Thyroid gland (tissue), 4 donors: ENCODE data around the gene POLR3B. TPM values are rescaled to one million over a fixed set of nuclear protein-coding genes. Genes with fewer than 3 reads are reported as not detected.

Source experiments
- DNase-seq, 2 donors: peaks; one replicate each; pipeline ENCODE4 v3.0.0-alpha.2; 2019
- H3K27ac ChIP-seq, 3 donors: fragments of 200-600 bp; sonication (generic); 1 replicate in 2 of 3; 2 replicates in 1 of 3; pipeline ENCODE4 v1.5.1; 2016 to 2019; ENCODE audit warnings: mild to moderate bottlenecking in 1 of 3, moderate library complexity in 1 of 3
- H3K27me3 ChIP-seq: fragments of 200-600 bp; sonication (generic); one replicate; pipeline ENCODE4 v1.5.1; 2019
- H3K36me3 ChIP-seq, 2 donors: fragments of 200-600 bp; sonication (generic); one replicate each; pipeline ENCODE4 v1.5.1; 2016 to 2019
- H3K4me1 ChIP-seq, 2 donors: fragments of 200-600 bp; sonication (generic); one replicate each; pipeline ENCODE4 v1.5.1; 2017 to 2019
- H3K4me3 ChIP-seq, 3 donors: fragments of 200-600 bp; sonication (generic); replicated peaks in 1 of 3; 1 replicate in 2 of 3; 2 replicates in 1 of 3; pipeline ENCODE4 v1.5.1; 2016; ENCODE audit warnings: mild to moderate bottlenecking in 1 of 3
- H3K9me3 ChIP-seq: fragments of 200-600 bp; sonication (generic); one replicate; pipeline ENCODE4 v1.5.1; 2017
- CTCF ChIP-seq, 6 experiments: fragments of 200-600 bp in 3 of 6; fragments of 450-650 bp in 3 of 6; sonication (generic) in 3 of 6; IDR thresholded peaks; one replicate each; pipeline ENCODE4 v1.5.1; 2016 to 2019; ENCODE audit warnings: antibody characterized with exemption in 6 of 6, mild to moderate bottlenecking in 2 of 6, inconsistent platforms in 1 of 6, moderate library complexity in 1 of 6
- POLR2A ChIP-seq, 2 donors: fragments of 450-650 bp; IDR thresholded peaks; one replicate each; pipeline ENCODE4 v1.6.1; 2017; ENCODE audit warnings: antibody characterized with exemption in 2 of 2, mild to moderate bottlenecking in 2 of 2, moderate library complexity in 1 of 2
- WGBS, 2 donors: methylation state at CpG; one replicate each; pipeline ENCODE4 v1.1.5; 2017; 5-methylcytosine and 5-hydroxymethylcytosine counted together
- intact Hi-C: fragments of 100-400 bp; cut with DNase I; formaldehyde crosslinking; loops from one replicate; pipeline ENCODE4 v1.15.1; 2023
- total RNA-seq, 4 donors: library from RNA; depleted of rRNA; stranded (reverse); fragments of >200 nt; gene quantifications; one replicate each; pipeline ENCODE4 v1.2.3, GENCODE V29; 2016

The POLR3B gene
- total RNA-seq, 4 donors from 2014 or later, result 6.0 to 13.8 (median 12.0) TPM

- 68 to 80% methylated on average over 1 of the region's 1 CpG for WGBS, 2 donors
- intact Hi-C loops, result no loop called here
- Histone ChIP-seq H3K27ac (no peak overlapping the region), H3K36me3 (no peaks in the 10 kb centered on the region), H3K4me1 (peaks cover 23 to 27% of the 10 kb centered on the region in 2 donors), H3K9me3 (no peaks in the 10 kb centered on the region), H3K4me3 (no peak overlapping the region), H3K27me3 (no peaks in the 10 kb centered on the region)
- DNase-seq, result no peak
- TF ChIP-seq CTCF (IDR thresholded peaks at IDR 0.05) (no peak), POLR2A (IDR thresholded peaks at IDR 0.05) (no peak)
Measured at GRCh38 chr12:106425061-106425702, 67.6 kb downstream of the POLR3B start.

GRCh38 chr12:106427917-106428316, 70.4 kb downstream of the POLR3B start:
- TF ChIP-seq CTCF (IDR thresholded peaks at IDR 0.05) (no peak), POLR2A (IDR thresholded peaks at IDR 0.05) (no peak)

GRCh38 chr12:106428384-106428783, 70.8 kb downstream of the POLR3B start:
- H3K27ac ChIP-seq, result peak overlapping the region; percentile 51 to 64 (median 56)
- no peak overlapping the region for H3K4me3 ChIP-seq
- intact Hi-C loops, result no loop called here
- peaks cover 23 to 27% of the 10 kb centered on the region in 2 donors for H3K4me1 ChIP-seq
- H3K27me3 ChIP-seq, result no peaks in the 10 kb centered on the region
- TF ChIP-seq CTCF (IDR thresholded peaks at IDR 0.05) (no peak), POLR2A (IDR thresholded peaks at IDR 0.05) (no peak)
- WGBS, 2 donors, result 47 to 51% methylated on average over 2 of the region's 2 CpGs
- peak; percentile 33 to 51 for DNase-seq
- no peaks in the 10 kb centered on the region for H3K9me3 ChIP-seq
- no peaks in the 10 kb centered on the region for H3K36me3 ChIP-seq

More at GRCh38 chr12:106427917-106428316, 70.4 kb downstream of the POLR3B start:
- peaks cover 23 to 27% of the 10 kb centered on the region in 2 donors for H3K4me1 ChIP-seq
- DNase-seq, result no peak
- peak overlapping the region; percentile 51 to 64 (median 56) for H3K27ac ChIP-seq
- H3K9me3 ChIP-seq, result no peaks in the 10 kb centered on the region
- H3K36me3 ChIP-seq, result no peaks in the 10 kb centered on the region
- no peaks in the 10 kb centered on the region for H3K27me3 ChIP-seq
- intact Hi-C loops, result no loop called here
- no peak overlapping the region for H3K4me3 ChIP-seq
- 33 to 38% methylated on average over 1 of the region's 1 CpG for WGBS, 2 donors

GRCh38 chr12:106429043-106429552, 71.5 kb downstream of the POLR3B start:
- Histone ChIP-seq H3K36me3 (no peaks in the 10 kb centered on the region), H3K4me1 (peaks cover 23 to 27% of the 10 kb centered on the region in 2 donors), H3K4me3 (no peak overlapping the region), H3K9me3 (no peaks in the 10 kb centered on the region), H3K27me3 (no peaks in the 10 kb centered on the region), H3K27ac (peak overlapping the region; percentile 37 to 64 (median 56))
- peak in 1 of 2 donors; percentile 10 for DNase-seq
- 66 to 69% methylated on average over 7 of the region's 7 CpGs for WGBS, 2 donors
- TF ChIP-seq POLR2A (IDR thresholded peaks at IDR 0.05) (no peak), CTCF (IDR thresholded peaks at IDR 0.05) (no peak)
- intact Hi-C loops, result no loop called here

GRCh38 chr12:106429636-106430035, 72.1 kb downstream of the POLR3B start:
- H3K4me3 ChIP-seq, result no peak overlapping the region
- no peak for TF ChIP-seq CTCF (IDR thresholded peaks at IDR 0.05)
- no peak for TF ChIP-seq POLR2A (IDR thresholded peaks at IDR 0.05)
- no peak overlapping the region for H3K27ac ChIP-seq
- no peaks in the 10 kb centered on the region for H3K9me3 ChIP-seq
- intact Hi-C loops, result no loop called here
- no peaks in the 10 kb centered on the region for H3K36me3 ChIP-seq
- H3K4me1 ChIP-seq, result peaks cover 23 to 27% of the 10 kb centered on the region in 2 donors
- DNase-seq, result no peak
- H3K27me3 ChIP-seq, result no peaks in the 10 kb centered on the region
- 100% methylated on average over 1 of the region's 1 CpG for WGBS, 2 donors
